NB4 (cell line): ENCODE measurements around the gene CNTLN.

Experiments
- DNase-seq: peaks from one replicate; pipeline ENCODE4 v3.0.0; 2010; ENCODE audit warnings: low read depth
- H3K4me3 ChIP-seq: one replicate; pipeline ENCODE4 v1.5.1; 2011; ENCODE audit warnings: mild to moderate bottlenecking, low read depth, low read length, moderate library complexity
- CTCF ChIP-seq: IDR thresholded peaks from one replicate; pipeline ENCODE4 v1.5.1; 2012; ENCODE audit warnings: low read depth, low read length
- MAX ChIP-seq: IDR thresholded peaks from 2 replicates; pipeline ENCODE4 v1.6.1; 2011; ENCODE audit warnings: low read depth, low read length
- MYC ChIP-seq: IDR thresholded peaks from 2 replicates; pipeline ENCODE4 v1.6.1; 2011; ENCODE audit warnings: low read depth, low read length
- POLR2A ChIP-seq: IDR thresholded peaks from 2 replicates; pipeline ENCODE4 v1.6.1; 2011; ENCODE audit warnings: mild to moderate bottlenecking; ENCODE audit not compliant: insufficient read length; ENCODE audit errors: extremely low read depth

CNTLN gene

GRCh38 chr9:17138503-17138902 is 3.7 kb downstream of the CNTLN start:
- DNase-seq: no peak
- H3K4me3 ChIP-seq: no peak overlapping the region
- TF ChIP-seq MYC (no peak), MAX (no peak), POLR2A (no peak), CTCF (no peak)

GRCh38 chr9:17140418-17140817 is 5.6 kb downstream of the CNTLN start:
- no peak overlapping the region for H3K4me3 ChIP-seq
- no peak for DNase-seq
- TF ChIP-seq MYC: no peak
- no peak for TF ChIP-seq MAX
- no peak for TF ChIP-seq POLR2A
- TF ChIP-seq CTCF: no peak

- TF ChIP-seq MYC (no peak), POLR2A (no peak), MAX (no peak), CTCF (no peak)
- no peak overlapping the region for H3K4me3 ChIP-seq
- DNase-seq: no peak
These were observed 13.5 kb downstream of the CNTLN start for GRCh38 chr9:17148324-17148723.

- H3K4me3 ChIP-seq: no peak overlapping the region
These were observed 24.6 kb downstream of the CNTLN start for GRCh38 chr9:17159469-17159868.

GRCh38 chr9:17160327-17160726 is 25.5 kb downstream of the CNTLN start:
- TF ChIP-seq POLR2A (no peak), CTCF (no peak), MAX (no peak), MYC (no peak)
- peak; percentile 40 for DNase-seq
- H3K4me3 ChIP-seq: no peak overlapping the region

More at GRCh38 chr9:17159469-17159868, 24.6 kb downstream of the CNTLN start:
- TF ChIP-seq CTCF: no peak
- no peak for DNase-seq

GRCh38 chr9:17165764-17166163 is 30.9 kb downstream of the CNTLN start:
- peak; percentile 55 for DNase-seq
- no peak overlapping the region for H3K4me3 ChIP-seq
- no peak for TF ChIP-seq POLR2A
- TF ChIP-seq MYC: no peak
- no peak for TF ChIP-seq CTCF
- TF ChIP-seq MAX: no peak
